ENCODE data around the gene CBX4. TPM values are rescaled to one million over a fixed set of nuclear protein-coding genes. Genes with fewer than 3 reads are reported as not detected.
"Not testable (repeated sequence)": the region's sequence is repeated elsewhere in the genome, so short reads cannot be mapped to it uniquely, and the experiment has no call there.

Gene CBX4
- total RNA-seq, 1 donor from 2014 or later: 6.8 TPM

DNA sequence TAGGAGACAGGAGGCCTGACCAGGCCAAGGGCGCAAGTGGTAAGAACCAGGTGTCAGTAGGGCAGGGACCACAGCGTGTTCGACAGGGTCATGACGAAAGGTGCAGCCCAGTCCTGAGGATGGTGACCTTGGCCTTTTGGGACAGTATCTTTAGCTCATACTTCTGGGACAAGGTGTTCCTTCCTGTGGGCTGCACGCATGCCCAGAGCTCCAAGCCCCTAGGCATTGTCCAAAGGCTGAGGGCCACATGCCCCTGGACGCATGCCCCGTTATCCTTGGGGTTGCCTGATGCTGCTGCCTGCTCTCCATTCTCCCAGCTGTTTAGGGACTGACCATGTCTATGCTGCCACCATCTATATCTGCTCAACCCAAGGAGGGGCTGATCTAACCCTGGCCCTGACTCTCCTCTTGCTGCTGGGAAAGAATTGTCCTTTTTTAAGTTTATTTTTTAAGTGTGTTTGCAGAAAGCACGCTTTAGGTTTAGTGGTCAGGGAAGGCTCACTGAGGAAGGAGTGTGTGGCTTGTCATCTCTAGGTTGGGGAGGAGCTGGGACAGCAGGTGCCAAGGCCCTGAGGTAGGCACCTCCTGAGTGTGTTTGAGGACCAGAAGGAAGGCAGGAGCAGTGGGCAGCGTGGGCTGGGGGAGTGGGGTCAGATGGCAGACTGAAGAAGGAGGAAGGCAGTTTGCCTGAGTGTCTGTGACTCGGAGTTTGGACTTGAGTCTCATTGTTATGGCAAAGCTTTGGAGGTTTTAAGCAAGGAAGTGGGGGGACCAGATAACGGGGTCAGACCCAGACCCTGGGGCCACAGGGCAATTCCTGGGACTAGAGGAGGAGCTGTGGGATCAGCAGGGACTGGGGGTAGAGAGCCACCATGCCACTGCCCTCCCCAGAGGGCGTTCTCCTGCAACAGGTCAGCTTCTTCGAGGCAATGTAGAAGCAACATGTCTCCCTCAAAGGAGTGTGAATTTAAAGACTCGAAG is 15.1 kb upstream of the CBX4 start:
- H3K4me1 Mint-ChIP-seq (ENCODE audit: unreplicated experiment): no peaks in the 10 kb centered on the region
- peaks cover 12% of the 10 kb centered on the region for H3K27me3 Mint-ChIP-seq (ENCODE audit: unreplicated experiment)
- DNase-seq (ENCODE audit: low spot score): no peak
- no peaks in the 10 kb centered on the region for H3K36me3 Mint-ChIP-seq (ENCODE audit: low read depth, unreplicated experiment)
- H3K4me3 Mint-ChIP-seq (ENCODE audit: unreplicated experiment): no peak overlapping the region
- no peak overlapping the region for H3K27ac Mint-ChIP-seq (ENCODE audit: unreplicated experiment)
- TF ChIP-seq, protein P1, sequence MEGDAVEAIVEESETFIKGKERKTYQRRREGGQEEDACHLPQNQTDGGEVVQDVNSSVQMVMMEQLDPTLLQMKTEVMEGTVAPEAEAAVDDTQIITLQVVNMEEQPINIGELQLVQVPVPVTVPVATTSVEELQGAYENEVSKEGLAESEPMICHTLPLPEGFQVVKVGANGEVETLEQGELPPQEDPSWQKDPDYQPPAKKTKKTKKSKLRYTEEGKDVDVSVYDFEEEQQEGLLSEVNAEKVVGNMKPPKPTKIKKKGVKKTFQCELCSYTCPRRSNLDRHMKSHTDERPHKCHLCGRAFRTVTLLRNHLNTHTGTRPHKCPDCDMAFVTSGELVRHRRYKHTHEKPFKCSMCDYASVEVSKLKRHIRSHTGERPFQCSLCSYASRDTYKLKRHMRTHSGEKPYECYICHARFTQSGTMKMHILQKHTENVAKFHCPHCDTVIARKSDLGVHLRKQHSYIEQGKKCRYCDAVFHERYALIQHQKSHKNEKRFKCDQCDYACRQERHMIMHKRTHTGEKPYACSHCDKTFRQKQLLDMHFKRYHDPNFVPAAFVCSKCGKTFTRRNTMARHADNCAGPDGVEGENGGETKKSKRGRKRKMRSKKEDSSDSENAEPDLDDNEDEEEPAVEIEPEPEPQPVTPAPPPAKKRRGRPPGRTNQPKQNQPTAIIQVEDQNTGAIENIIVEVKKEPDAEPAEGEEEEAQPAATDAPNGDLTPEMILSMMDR (IDR thresholded peaks at IDR 0.05; ENCODE audit: unreplicated experiment): no peak
- no peaks in the 10 kb centered on the region for H3K9me3 Mint-ChIP-seq (ENCODE audit: unreplicated experiment)

DNA sequence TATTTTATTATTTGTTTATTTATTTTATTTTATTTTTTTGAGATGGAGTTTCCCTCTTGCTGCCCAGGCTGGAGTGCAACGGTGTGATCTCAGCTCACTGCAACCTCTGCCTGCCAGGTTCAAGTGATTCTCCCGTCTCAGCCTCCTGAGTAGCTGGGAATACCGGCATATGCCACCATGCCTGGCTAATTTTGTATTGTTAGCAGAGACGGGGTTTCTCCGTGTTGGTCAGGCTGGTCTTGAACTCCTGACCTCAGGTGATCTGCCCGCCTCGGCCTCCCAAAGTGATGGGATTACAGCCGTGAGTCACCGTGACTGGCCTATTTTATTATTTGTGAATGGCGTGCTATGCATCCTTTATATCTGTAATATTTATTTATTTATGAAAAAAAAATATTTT is 13.9 kb upstream of the CBX4 start:
- H3K27ac Mint-ChIP-seq (ENCODE audit: unreplicated experiment); H3K36me3 Mint-ChIP-seq (ENCODE audit: low read depth, unreplicated experiment); DNase-seq (ENCODE audit: low spot score); H3K4me1 Mint-ChIP-seq (ENCODE audit: unreplicated experiment); H3K9me3 Mint-ChIP-seq (ENCODE audit: unreplicated experiment); H3K4me3 Mint-ChIP-seq (ENCODE audit: unreplicated experiment): not testable (repeated sequence)
- peaks cover 12% of the 10 kb centered on the region for H3K27me3 Mint-ChIP-seq (ENCODE audit: unreplicated experiment)

DNA sequence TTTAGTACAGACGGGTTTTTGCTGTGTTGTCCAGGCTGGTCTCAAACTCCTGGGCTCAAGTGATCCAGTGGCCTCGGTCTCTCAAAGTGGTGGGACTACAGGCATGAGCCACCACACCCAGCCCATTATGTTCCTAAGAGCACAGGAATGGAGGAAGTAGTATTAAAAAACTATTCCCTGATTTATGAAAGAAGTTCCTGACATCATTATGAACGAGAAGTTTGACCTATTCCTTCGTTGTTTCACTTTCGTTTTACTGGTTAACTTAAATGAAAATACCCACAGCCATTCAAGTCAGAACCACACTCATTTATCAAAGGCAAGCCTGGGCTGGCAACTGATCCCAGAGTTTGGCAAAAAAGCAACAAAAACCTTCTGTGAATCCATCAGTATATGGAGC is 13.5 kb upstream of the CBX4 start:
- no peaks in the 10 kb centered on the region for H3K9me3 Mint-ChIP-seq (ENCODE audit: unreplicated experiment)
- peaks cover 10% of the 10 kb centered on the region for H3K27me3 Mint-ChIP-seq (ENCODE audit: unreplicated experiment)
- DNase-seq (ENCODE audit: low spot score): no peak
- H3K27ac Mint-ChIP-seq (ENCODE audit: unreplicated experiment): no peak overlapping the region
- no peak overlapping the region for H3K4me3 Mint-ChIP-seq (ENCODE audit: unreplicated experiment)
- H3K4me1 Mint-ChIP-seq (ENCODE audit: unreplicated experiment): no peaks in the 10 kb centered on the region
- TF ChIP-seq, protein P1 (IDR thresholded peaks at IDR 0.05; ENCODE audit: unreplicated experiment): no peak
- no peaks in the 10 kb centered on the region for H3K36me3 Mint-ChIP-seq (ENCODE audit: low read depth, unreplicated experiment)

DNA sequence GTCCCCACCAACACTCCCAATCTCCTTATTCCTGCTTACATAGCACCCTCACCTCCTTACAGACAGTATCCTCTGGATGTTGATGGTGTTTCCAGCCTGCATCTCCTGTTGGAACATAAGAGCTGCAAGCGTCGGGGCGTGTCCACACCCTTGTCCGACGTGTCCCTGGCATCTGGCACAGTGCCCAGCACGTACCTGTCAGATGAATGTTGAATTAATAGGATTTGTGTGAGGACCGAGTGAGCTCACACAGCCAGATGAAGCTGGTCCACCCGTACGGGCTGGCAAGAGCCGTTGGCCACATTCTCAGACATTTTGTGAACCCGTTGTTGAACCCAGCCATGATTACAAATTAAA is 12.2 kb upstream of the CBX4 start:
- no peak overlapping the region for H3K27ac Mint-ChIP-seq (ENCODE audit: unreplicated experiment)

DNA sequence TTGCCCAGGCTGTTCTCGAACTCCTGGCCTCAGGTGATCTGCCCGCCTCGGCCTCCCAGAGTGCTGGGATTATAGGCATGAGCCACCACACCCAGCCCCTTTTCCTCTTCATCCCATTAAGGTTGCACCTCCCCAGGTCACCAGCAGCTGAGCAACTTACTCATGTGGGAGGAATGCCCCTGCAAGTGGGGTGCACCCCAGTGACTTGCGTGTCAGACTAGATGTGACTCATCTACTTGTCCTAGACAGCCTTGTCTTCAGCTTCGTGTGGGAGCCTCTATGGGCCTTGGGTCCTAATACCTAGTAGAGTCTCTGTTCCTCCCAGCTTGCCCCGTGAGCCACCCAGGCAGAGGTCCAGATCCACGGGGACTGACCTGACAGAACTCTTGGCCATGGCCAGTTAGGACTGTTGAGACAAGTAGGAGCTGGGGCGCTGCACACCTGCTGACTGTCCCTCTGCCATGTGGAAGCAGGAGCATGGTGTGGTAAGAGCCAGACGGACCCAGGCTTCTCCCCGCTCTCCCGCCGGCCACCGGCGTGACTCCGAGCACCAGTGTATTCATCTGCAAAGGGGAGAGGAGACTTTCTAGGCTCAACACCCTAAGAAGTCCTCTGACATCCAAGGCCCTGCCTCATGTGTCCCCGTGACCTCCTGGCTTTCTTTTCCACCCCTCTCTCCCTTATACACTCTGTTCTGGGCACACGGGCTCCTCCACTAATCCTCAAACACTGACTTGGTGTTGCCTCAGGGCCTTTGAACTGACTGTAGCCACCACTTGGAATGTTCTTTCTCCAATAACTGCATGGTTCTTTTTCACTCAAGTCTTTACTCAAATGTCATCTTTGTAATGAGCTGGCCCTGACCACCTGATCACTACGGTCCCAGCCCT is 11.6 kb upstream of the CBX4 start:
- Mint-ChIP-seq H3K27me3 (ENCODE audit: unreplicated experiment) (peaks cover 10% of the 10 kb centered on the region), H3K4me3 (ENCODE audit: unreplicated experiment) (no peak overlapping the region), H3K4me1 (ENCODE audit: unreplicated experiment) (no peaks in the 10 kb centered on the region), H3K36me3 (ENCODE audit: low read depth, unreplicated experiment) (no peaks in the 10 kb centered on the region), H3K27ac (ENCODE audit: unreplicated experiment) (no peak overlapping the region), H3K9me3 (ENCODE audit: unreplicated experiment) (no peaks in the 10 kb centered on the region)
- TF ChIP-seq, protein P1 (IDR thresholded peaks at IDR 0.05; ENCODE audit: unreplicated experiment): no peak
- no peak for DNase-seq (ENCODE audit: low spot score)

More for the DNA sequence above, 12.2 kb upstream of the CBX4 start:
- no peaks in the 10 kb centered on the region for H3K9me3 Mint-ChIP-seq (ENCODE audit: unreplicated experiment)
- H3K27me3 Mint-ChIP-seq (ENCODE audit: unreplicated experiment): peaks cover 8% of the 10 kb centered on the region
- no peaks in the 10 kb centered on the region for H3K36me3 Mint-ChIP-seq (ENCODE audit: low read depth, unreplicated experiment)
- no peak for DNase-seq (ENCODE audit: low spot score)
- TF ChIP-seq, protein P1 (IDR thresholded peaks at IDR 0.05; ENCODE audit: unreplicated experiment): no peak
- H3K4me3 Mint-ChIP-seq (ENCODE audit: unreplicated experiment): no peak overlapping the region
- H3K4me1 Mint-ChIP-seq (ENCODE audit: unreplicated experiment): no peaks in the 10 kb centered on the region

Data from endothelial cell (in vitro differentiated cells).